Mucosa of descending colon (tissue), 3 donors: ENCODE results near the gene AATK. TPM values are rescaled to one million over a fixed set of nuclear protein-coding genes. Genes with fewer than 3 reads are reported as not detected.

Experiments used
- ATAC-seq: fragments of 200-7000 bp; cut with Tn5 transposase; one replicate; pipeline ENCODE4 v1.9.1; 2020; ENCODE audit warnings: mild to moderate bottlenecking, moderate library complexity
- DNase-seq, 3 donors: peaks; one replicate each; pipeline ENCODE4 v3.0.0-alpha.2; 2020
- H3K36me3 ChIP-seq: fragments of 200-600 bp; one replicate; pipeline ENCODE4 v1.8.0; 2021; ENCODE audit warnings: low read depth, mild to moderate bottlenecking
- H3K4me1 ChIP-seq: fragments of 200-600 bp; one replicate; pipeline ENCODE4 v1.8.0; 2021; ENCODE audit warnings: low read depth, mild to moderate bottlenecking
- H3K4me3 ChIP-seq: fragments of 200-600 bp; one replicate; pipeline ENCODE4 v1.8.0; 2021; ENCODE audit warnings: mild to moderate bottlenecking
- H3K9me3 ChIP-seq: fragments of 200-600 bp; one replicate; pipeline ENCODE4 v1.8.0; 2021; ENCODE audit warnings: mild to moderate bottlenecking
- CTCF ChIP-seq: fragments of 200-600 bp; IDR thresholded peaks from one replicate; pipeline ENCODE4 v1.8.0; 2022; ENCODE audit warnings: antibody characterized with exemption, mild to moderate bottlenecking
- intact Hi-C, 2 donors: fragments of 100-400 bp; cut with DNase I in 1 of 2; cut with micrococcal nuclease in 1 of 2; formaldehyde crosslinking; loops; one replicate each; pipeline versions ENCODE4 v1.11.0 to v1.11.1; 2022; cut with DNase I, micrococcal nuclease
- total RNA-seq, 3 donors: library from RNA; stranded (reverse); fragmentation: NEBNext Ultra II Directional in 2 of 3; extraction: Animal tissue kit (Norgen Biotek cat#: 25700) in 2 of 3; gene quantifications; one replicate each; pipeline versions ENCODE4 v1.2.1 to v1.2.4, GENCODE V29; 2021 to 2023
- donor health status: DM: no; HTN: no; CAD: no; lungs with moderate emphysema.
- donor health status: DM: no; HTN: no; CAD: no.
- donor health status: DM: no; HTN: yes; CAD: no.

AATK gene
- total RNA-seq, 3 donors from 2014 or later: 9.9 to 23.8 (median 15.6) TPM

DNA sequence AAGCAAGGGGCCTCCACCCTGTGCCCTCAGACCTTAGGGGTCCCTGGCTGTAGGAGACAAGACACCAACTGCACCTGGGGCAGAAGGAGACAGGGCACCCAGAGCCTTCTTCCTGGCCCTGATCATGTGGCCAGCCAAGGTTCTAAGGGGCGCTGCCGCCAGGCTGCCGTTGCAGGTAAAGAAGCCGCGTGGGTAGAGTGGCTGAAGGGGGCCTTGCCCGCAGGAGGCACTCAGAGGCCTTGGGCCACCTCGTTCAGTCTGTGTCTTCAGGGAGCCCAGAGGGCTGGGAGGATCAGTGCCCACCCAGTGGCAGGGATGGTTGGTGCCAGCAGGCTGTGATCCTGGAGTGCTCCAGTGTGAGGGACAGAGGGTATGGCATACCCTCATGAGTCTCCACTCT, 1.6 kb upstream of the AATK start:
- no peak for TF ChIP-seq CTCF
- H3K4me3 ChIP-seq: no peak overlapping the region

DNA sequence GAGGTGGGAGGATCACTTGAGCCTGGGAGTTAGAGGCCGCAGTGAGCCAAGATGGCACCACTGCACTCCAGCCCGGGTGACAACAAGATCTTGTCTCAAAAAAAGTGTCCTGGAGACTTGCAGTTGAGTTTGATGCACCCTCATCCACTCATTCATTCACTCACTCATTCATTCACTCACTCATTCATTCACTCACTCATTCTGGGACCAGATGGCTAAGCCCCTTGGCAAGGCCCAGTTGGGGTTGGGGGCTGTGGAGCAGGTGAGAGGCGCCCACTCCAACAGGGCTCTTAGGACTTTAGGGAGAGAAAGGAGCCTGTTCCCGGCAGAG, 1.1 kb upstream of the AATK start:
- Histone ChIP-seq H3K4me3 (no peak overlapping the region), H3K9me3 (no peaks in the 10 kb centered on the region), H3K36me3 (no peaks in the 10 kb centered on the region), H3K4me1 (no peaks in the 10 kb centered on the region)
- intact Hi-C loops: no loop called here
- no peak for ATAC-seq
- no peak for DNase-seq
- TF ChIP-seq CTCF: no peak

More for the DNA sequence above, 1.6 kb upstream of the AATK start:
- Histone ChIP-seq H3K36me3 (no peaks in the 10 kb centered on the region), H3K9me3 (no peaks in the 10 kb centered on the region), H3K4me1 (no peaks in the 10 kb centered on the region)
- DNase-seq (no peak), ATAC-seq (no peak)
- intact Hi-C loops: no loop called here

DNA sequence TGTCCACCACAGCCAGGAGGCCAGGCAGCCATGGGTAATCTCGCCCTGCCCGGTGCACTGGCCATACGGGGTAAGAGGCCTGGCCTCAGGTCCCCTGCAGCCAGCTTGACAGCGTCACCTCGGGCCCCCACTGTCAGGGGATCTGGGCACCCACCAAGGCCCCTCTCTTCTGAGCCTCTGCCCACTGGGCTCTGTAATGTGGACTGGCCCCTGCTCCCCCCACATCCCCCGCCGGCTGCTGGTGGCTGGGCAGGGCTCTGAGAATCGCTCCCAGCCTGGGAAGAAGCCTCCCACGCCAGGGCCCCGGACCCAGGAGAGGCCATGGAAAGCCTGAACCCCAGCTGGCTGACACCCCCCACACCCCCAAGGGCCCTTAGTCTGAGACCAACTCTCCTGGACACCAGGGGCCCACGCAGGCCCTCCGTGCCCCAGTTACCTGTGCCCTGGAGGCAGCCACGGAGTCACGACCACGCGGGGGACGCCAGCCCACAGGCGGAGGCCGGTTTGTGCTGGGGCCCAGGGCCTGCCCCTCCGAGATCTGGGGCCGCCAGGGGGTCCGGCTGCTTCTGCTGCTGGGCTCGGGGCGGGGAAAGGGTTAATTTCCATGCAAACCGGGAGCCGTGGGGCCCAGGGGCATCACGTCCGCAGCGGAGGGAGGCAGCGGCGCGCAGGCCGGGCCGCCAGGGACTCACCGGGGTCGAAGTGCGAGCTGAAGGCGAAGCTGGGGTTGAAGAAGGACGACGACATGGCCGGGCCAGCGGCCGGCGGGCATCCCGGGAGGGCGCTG, 582 bp downstream of the AATK start, which contains the start of gene PVALEF:
Gene PVALEF, plus strand, starts transcription at position 262 of the 787 bp plus-strand sequence. CDS start 15,720 bp downstream, outside the sequence.
- no peak within 1 kb of the TSS for H3K4me3 ChIP-seq
- ATAC-seq: peak; percentile 12
- peak in 1 of 3 donors; percentile 41 for DNase-seq
- intact Hi-C loops: no loop called here
- H3K9me3 ChIP-seq: no peaks in the 10 kb centered on the region
- H3K4me1 ChIP-seq: no peaks in the 10 kb centered on the region
- TF ChIP-seq CTCF: no peak
- H3K36me3 ChIP-seq: no peaks in the 10 kb centered on the region

GRCh38 chr17:81164371-81165245, 1.4 kb downstream of the AATK start:
- TF ChIP-seq CTCF: no peak
- Histone ChIP-seq H3K9me3 (no peaks in the 10 kb centered on the region), H3K36me3 (no peaks in the 10 kb centered on the region), H3K4me3 (no peak overlapping the region), H3K4me1 (no peaks in the 10 kb centered on the region)
- ATAC-seq: no peak
- peak in 1 of 3 donors; percentile 40 for DNase-seq
- intact Hi-C loops: no loop called here

DNA sequence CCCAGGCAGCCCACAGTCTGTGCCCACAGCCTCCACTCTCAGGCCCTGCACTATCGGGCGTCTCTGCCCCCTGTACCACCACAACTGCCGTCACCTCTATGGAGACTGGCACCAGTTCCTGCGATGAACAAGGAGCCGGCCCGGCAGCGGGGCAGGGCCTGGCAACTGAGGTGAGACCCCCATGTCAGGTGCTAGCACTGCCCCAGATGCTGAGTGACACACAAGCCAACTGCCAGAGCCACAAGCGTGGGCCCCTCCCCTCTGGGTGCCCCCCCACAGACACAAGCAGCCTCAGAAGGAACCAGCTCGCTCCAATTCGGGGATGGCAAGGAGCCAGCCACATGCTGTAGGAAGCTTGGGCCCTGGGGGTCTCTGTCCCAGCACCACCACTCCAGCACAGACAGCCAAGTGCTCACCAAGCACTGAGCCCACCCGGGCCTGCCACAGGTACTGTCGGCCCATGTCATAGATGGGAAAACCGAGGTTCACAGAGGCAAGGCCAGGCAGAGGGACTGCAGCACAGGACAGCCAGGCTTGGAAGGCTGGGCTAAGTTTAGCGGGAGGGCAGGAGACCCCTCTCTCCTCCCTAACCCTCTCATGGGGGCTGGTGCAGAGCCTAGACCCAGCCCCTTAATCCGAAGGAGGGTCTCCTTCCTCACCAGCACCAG, 2.2 kb downstream of the AATK start:
- DNase-seq (no peak), ATAC-seq (no peak)
- no peak for TF ChIP-seq CTCF
- Histone ChIP-seq H3K36me3 (no peaks in the 10 kb centered on the region), H3K4me3 (no peak overlapping the region), H3K9me3 (no peaks in the 10 kb centered on the region), H3K4me1 (no peaks in the 10 kb centered on the region)
- intact Hi-C loops: no loop called here
